H1 (cell line): ENCODE data around the gene SSBP3. TPM values are rescaled to one million over a fixed set of nuclear protein-coding genes. Genes with fewer than 3 reads are reported as not detected.

ENCODE experiments used
- BRCA1 ChIP-seq: IDR thresholded peaks from 2 replicates; pipeline ENCODE4 v1.6.1; 2012; ENCODE audit warnings: low read depth, low read length, improper control_type of control experiment
- CHD2 ChIP-seq: IDR thresholded peaks from 2 replicates; pipeline ENCODE4 v1.6.1; 2012; ENCODE audit warnings: low read length, improper control_type of control experiment
- EP300 ChIP-seq, 2 experiments: IDR thresholded peaks; 1 replicate in 1 of 2; 2 replicates in 1 of 2; pipeline ENCODE4 v1.6.1; 2011 to 2012; ENCODE audit warnings: low read depth in 2 of 2, low read length in 2 of 2, mild to moderate bottlenecking in 2 of 2, borderline replicate concordance in 1 of 2, inconsistent platforms in 1 of 2, moderate library complexity in 1 of 2
- HDAC6 ChIP-seq: IDR thresholded peaks from one replicate; pipeline ENCODE4 v1.7.1; 2012; ENCODE audit warnings: low read depth, mild to moderate bottlenecking, inconsistent platforms, low read length, moderate library complexity
- POU5F1 ChIP-seq: IDR thresholded peaks from 2 replicates; pipeline ENCODE4 v1.6.1; 2011; ENCODE audit warnings: low read depth, mild to moderate bottlenecking, low read length, moderate library complexity
- SIN3A ChIP-seq, 2 experiments: IDR thresholded peaks in 1 of 2; conservative IDR thresholded peaks in 1 of 2; 2 replicates each; pipeline ENCODE4 v1.6.1; 2011 to 2012; ENCODE audit warnings: low read length in 2 of 2, improper control_type of control experiment in 1 of 2, low read depth in 1 of 2, mild to moderate bottlenecking in 1 of 2
- TCF12 ChIP-seq: IDR thresholded peaks from 2 replicates; pipeline ENCODE4 v1.6.1; 2011; ENCODE audit warnings: low read depth, mild to moderate bottlenecking, low read length
- TEAD4 ChIP-seq: IDR thresholded peaks from 2 replicates; pipeline ENCODE4 v1.6.1; 2012; ENCODE audit warnings: low read depth, low read length, inconsistent platforms, mixed read lengths
- polyA plus RNA-seq, 7 experiments: library from polyadenylated mRNA; depleted of rRNA in 3 of 7; stranded (reverse) in 5 of 7; unstranded in 2 of 7; fragments of >200 nt in 5 of 7; fragments of 200-250 nt in 2 of 7; gene quantifications; 1 replicate in 5 of 7; 2 replicates in 1 of 7; 4 replicates in 1 of 7; pipeline versions ENCODE4 v1.2.1 to v1.2.3, GENCODE V29; 2011 to 2013; ENCODE audit warnings: missing spikeins in 2 of 7, mixed read lengths in 2 of 7
- total RNA-seq: library from RNA; stranded (reverse); fragmentation: NEBNext Ultra II Directional; extraction: Animal tissue kit (Norgen Biotek cat#: 25700); gene quantifications from 2 replicates; pipeline ENCODE4 v1.2.1, GENCODE V29; 2021
- TF ChIP-seq, protein P1 (sequence below): fragments of 300-600 bp; sonication (generic); IDR thresholded peaks from 2 replicates; pipeline ENCODE4 v1.7.1; 2012; ENCODE audit warnings: low read length, moderate library complexity, mild to moderate bottlenecking, inconsistent platforms; ENCODE audit not compliant: insufficient replicate concordance

Gene SSBP3
- total and polyA plus RNA-seq, 2 of the 8 experiments (the other 6 are each of a cell fraction or from before 2014, with no cell fraction given) = 99.7 to 133 TPM

- TF ChIP-seq, protein P1, sequence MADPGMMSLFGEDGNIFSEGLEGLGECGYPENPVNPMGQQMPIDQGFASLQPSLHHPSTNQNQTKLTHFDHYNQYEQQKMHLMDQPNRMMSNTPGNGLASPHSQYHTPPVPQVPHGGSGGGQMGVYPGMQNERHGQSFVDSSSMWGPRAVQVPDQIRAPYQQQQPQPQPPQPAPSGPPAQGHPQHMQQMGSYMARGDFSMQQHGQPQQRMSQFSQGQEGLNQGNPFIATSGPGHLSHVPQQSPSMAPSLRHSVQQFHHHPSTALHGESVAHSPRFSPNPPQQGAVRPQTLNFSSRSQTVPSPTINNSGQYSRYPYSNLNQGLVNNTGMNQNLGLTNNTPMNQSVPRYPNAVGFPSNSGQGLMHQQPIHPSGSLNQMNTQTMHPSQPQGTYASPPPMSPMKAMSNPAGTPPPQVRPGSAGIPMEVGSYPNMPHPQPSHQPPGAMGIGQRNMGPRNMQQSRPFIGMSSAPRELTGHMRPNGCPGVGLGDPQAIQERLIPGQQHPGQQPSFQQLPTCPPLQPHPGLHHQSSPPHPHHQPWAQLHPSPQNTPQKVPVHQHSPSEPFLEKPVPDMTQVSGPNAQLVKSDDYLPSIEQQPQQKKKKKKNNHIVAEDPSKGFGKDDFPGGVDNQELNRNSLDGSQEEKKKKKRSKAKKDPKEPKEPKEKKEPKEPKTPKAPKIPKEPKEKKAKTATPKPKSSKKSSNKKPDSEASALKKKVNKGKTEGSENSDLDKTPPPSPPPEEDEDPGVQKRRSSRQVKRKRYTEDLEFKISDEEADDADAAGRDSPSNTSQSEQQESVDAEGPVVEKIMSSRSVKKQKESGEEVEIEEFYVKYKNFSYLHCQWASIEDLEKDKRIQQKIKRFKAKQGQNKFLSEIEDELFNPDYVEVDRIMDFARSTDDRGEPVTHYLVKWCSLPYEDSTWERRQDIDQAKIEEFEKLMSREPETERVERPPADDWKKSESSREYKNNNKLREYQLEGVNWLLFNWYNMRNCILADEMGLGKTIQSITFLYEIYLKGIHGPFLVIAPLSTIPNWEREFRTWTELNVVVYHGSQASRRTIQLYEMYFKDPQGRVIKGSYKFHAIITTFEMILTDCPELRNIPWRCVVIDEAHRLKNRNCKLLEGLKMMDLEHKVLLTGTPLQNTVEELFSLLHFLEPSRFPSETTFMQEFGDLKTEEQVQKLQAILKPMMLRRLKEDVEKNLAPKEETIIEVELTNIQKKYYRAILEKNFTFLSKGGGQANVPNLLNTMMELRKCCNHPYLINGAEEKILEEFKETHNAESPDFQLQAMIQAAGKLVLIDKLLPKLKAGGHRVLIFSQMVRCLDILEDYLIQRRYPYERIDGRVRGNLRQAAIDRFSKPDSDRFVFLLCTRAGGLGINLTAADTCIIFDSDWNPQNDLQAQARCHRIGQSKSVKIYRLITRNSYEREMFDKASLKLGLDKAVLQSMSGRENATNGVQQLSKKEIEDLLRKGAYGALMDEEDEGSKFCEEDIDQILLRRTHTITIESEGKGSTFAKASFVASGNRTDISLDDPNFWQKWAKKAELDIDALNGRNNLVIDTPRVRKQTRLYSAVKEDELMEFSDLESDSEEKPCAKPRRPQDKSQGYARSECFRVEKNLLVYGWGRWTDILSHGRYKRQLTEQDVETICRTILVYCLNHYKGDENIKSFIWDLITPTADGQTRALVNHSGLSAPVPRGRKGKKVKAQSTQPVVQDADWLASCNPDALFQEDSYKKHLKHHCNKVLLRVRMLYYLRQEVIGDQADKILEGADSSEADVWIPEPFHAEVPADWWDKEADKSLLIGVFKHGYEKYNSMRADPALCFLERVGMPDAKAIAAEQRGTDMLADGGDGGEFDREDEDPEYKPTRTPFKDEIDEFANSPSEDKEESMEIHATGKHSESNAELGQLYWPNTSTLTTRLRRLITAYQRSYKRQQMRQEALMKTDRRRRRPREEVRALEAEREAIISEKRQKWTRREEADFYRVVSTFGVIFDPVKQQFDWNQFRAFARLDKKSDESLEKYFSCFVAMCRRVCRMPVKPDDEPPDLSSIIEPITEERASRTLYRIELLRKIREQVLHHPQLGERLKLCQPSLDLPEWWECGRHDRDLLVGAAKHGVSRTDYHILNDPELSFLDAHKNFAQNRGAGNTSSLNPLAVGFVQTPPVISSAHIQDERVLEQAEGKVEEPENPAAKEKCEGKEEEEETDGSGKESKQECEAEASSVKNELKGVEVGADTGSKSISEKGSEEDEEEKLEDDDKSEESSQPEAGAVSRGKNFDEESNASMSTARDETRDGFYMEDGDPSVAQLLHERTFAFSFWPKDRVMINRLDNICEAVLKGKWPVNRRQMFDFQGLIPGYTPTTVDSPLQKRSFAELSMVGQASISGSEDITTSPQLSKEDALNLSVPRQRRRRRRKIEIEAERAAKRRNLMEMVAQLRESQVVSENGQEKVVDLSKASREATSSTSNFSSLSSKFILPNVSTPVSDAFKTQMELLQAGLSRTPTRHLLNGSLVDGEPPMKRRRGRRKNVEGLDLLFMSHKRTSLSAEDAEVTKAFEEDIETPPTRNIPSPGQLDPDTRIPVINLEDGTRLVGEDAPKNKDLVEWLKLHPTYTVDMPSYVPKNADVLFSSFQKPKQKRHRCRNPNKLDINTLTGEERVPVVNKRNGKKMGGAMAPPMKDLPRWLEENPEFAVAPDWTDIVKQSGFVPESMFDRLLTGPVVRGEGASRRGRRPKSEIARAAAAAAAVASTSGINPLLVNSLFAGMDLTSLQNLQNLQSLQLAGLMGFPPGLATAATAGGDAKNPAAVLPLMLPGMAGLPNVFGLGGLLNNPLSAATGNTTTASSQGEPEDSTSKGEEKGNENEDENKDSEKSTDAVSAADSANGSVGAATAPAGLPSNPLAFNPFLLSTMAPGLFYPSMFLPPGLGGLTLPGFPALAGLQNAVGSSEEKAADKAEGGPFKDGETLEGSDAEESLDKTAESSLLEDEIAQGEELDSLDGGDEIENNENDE = no peak
- TF ChIP-seq POU5F1 = no peak
- TF ChIP-seq BRCA1 = no peak
- no peak for TF ChIP-seq HDAC6
- no peak for TF ChIP-seq TEAD4
- TF ChIP-seq TCF12 = no peak
- TF ChIP-seq CHD2 = no peak
- TF ChIP-seq EP300 (IDR thresholded peaks at IDR 0.05; ENCODE audit: borderline replicate concordance in 1 of 2, low read depth in 2 of 2, low read length in 2 of 2) = no peak
- no peak for TF ChIP-seq SIN3A (conservative IDR thresholded peaks at IDR 0.05 in 1 of 2, IDR thresholded peaks at IDR 0.05 in 1 of 2; ENCODE audit: low read depth in 1 of 2, low read length in 2 of 2)
These were observed 133.5 kb downstream of the SSBP3 start (continued) for GRCh38 chr1:54272772-54273091.
